AG04450 (cell line): ENCODE measurements around the gene CCN2. TPM values are rescaled to one million over a fixed set of nuclear protein-coding genes. Genes with fewer than 3 reads are reported as not detected.
A peak's percentile ranks its signal among the peaks of the same experiment; 100 is the strongest.

Source experiments
- CTCF ChIA-PET: fragments of 300-600, 350-600 bp; formaldehyde crosslinking; extraction: SDS; loops from one replicate; lab custom pipeline; 2022; ENCODE audit warnings: antibody characterized with exemption, inconsistent platforms; lab: Charles Lee
- POLR2A ChIA-PET: fragments of 350-600 bp; formaldehyde crosslinking; extraction: SDS; loops from one replicate; lab custom pipeline; 2021; ENCODE audit warnings: antibody characterized with exemption, inconsistent platforms; lab: Yijun Ruan, JAX
- DNase-seq: peaks from one replicate; pipeline ENCODE4 v3.0.0-alpha.2; 2011; ENCODE audit warnings: low read depth, low spot score
- H3K27ac ChIP-seq: one replicate; pipeline ENCODE4 v1.5.1; 2012; ENCODE audit warnings: low read depth, low read length, control low read depth
- H3K27me3 ChIP-seq: one replicate; pipeline ENCODE4 v1.6.0; 2012; ENCODE audit warnings: low read length; ENCODE audit not compliant: control insufficient read depth, insufficient read depth
- H3K4me3 ChIP-seq: 2 replicates; pipeline ENCODE4 v1.5.1; 2011; ENCODE audit warnings: mild to moderate bottlenecking, low read depth, low read length, control low read depth
- H3K9me3 ChIP-seq: 2 replicates; pipeline ENCODE4 v1.5.1; 2012; ENCODE audit warnings: low read length; ENCODE audit not compliant: control insufficient read depth, insufficient read depth
- polyA plus RNA-seq: library from polyadenylated mRNA; depleted of rRNA; stranded (reverse); fragments of >200 nt; gene quantifications from 2 replicates; pipeline ENCODE4 v1.2.3, GENCODE V29; 2011
- TF ChIP-seq, protein P1 (sequence below): IDR thresholded peaks from 2 replicates; pipeline ENCODE4 v1.5.1; 2011; ENCODE audit warnings: low read depth, low read length, control low read depth, inconsistent platforms

The CCN2 gene
- polyA plus RNA-seq, 1 experiment, result 768 TPM

DNA sequence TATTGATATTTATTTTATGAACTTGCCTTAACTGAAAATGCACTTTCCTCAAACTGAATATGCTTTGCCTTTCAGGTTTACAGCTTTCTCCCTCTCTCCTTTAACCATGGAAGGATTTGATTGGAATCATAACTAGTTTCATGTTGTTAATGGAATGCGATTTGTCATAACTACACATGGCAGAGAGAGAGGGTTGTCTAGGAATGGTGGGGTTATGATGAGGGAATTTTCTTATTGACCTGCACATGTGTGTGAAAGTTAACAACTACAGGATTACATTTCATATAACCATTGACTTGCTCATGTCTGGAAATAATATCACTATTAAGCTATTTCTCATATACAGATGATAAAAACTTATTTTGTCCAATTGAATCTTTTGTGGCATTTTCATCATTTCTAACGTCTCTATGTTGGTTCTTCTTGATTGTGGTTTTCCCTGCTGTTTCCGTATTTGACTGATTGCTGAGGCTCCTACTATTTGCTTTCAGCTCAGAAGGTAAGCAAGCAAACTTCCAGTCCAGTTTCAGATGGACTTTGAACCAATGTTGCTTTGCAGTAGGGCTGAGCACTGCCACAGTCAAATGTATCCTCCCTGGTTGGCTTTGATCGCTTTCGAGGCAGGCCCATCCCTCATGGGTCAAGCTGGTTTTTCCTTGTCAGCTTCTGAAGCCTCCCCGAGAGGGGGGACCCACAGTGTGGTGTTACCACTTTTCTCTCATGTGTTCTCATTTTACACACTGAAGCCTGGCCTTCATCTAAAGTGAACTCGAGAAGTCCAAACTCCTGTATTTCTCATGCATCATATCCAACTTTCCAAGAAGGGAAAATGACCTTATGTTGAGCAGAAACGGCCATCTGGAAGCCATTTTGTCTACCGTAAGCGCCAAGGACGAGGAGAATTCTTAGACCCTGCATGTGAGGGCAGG lies 7.6 kb upstream of the CCN2 start:
- CTCF ChIA-PET, result interaction anchor here (0.6 to 4.4 kb wide), 4 partner anchors 146 to 338 kb away, joined by 3 to 21 read pairs (median 4); no protein-coding TSS in a partner anchor
- Histone ChIP-seq H3K4me3 (no peak overlapping the region), H3K9me3 (no peaks in the 10 kb centered on the region), H3K27me3 (no peaks in the 10 kb centered on the region), H3K27ac (no peak overlapping the region)
- TF ChIP-seq, protein P1, sequence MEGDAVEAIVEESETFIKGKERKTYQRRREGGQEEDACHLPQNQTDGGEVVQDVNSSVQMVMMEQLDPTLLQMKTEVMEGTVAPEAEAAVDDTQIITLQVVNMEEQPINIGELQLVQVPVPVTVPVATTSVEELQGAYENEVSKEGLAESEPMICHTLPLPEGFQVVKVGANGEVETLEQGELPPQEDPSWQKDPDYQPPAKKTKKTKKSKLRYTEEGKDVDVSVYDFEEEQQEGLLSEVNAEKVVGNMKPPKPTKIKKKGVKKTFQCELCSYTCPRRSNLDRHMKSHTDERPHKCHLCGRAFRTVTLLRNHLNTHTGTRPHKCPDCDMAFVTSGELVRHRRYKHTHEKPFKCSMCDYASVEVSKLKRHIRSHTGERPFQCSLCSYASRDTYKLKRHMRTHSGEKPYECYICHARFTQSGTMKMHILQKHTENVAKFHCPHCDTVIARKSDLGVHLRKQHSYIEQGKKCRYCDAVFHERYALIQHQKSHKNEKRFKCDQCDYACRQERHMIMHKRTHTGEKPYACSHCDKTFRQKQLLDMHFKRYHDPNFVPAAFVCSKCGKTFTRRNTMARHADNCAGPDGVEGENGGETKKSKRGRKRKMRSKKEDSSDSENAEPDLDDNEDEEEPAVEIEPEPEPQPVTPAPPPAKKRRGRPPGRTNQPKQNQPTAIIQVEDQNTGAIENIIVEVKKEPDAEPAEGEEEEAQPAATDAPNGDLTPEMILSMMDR, result no peak
- no peak for DNase-seq
- POLR2A ChIA-PET, result interaction anchor here (0.7 kb wide), 1 partner anchor 164 kb away, joined by 3 read pairs; no protein-coding TSS in a partner anchor

DNA sequence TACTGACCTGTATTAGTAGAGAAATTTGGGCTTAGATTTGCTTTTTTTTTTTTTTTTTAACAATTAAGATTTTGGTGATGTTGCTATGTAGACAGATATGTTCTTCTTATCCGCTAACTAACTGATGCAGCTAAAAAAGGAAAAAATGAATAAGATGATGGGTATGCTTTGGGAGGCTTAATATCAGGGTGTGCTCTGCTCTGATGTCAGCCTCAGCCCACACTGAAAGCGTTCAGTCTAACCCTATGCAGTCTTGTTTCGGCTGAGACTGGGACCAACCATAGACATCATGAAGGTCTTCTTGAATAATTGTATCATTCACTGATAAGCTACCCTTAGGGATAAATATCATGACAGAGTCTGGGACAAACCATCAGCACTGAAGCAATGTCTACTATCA lies 6.9 kb upstream of the CCN2 start:
- Histone ChIP-seq H3K9me3 (no peaks in the 10 kb centered on the region), H3K27ac (no peak overlapping the region), H3K4me3 (no peak overlapping the region), H3K27me3 (no peaks in the 10 kb centered on the region)
- TF ChIP-seq, protein P1, result no peak
- no peak for DNase-seq
- ChIA-PET POLR2A (interaction anchor here (0.7 kb wide), 1 partner anchor 165 kb away, joined by 3 read pairs; no protein-coding TSS in a partner anchor), CTCF (interaction anchor here (4.4 kb wide), 1 partner anchor 321 kb away, joined by 21 read pairs; no protein-coding TSS in a partner anchor)

DNA sequence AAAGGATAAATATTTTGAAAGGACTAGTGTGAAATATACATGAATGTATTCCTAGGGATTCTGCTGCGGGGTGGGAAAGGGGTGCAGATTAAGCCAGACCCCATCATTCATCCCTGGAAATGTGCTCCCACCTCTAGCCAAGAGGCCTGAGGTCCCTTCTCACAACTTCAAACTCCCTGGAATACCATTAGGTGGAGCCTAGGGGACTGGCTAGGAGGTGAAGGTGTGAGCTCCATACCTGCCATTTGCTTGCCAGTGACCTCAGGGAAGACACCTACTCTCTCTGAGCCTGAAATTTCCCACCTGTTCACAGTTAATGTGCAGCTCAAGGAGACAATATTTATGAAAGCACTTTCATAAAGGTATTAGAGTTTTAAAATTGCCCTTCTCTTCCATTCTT lies 4.7 kb upstream of the CCN2 start:
- TF ChIP-seq, protein P1, result no peak
- ChIA-PET POLR2A (interaction anchor here (2.0 kb wide), 1 partner anchor 24 kb away, joined by 12 read pairs; no protein-coding TSS in a partner anchor), CTCF (interaction anchor here (0.9 to 1.5 kb wide), 4 partner anchors 31 to 529 kb away, joined by 3 to 4 read pairs (median 3); no protein-coding TSS in a partner anchor)

DNA sequence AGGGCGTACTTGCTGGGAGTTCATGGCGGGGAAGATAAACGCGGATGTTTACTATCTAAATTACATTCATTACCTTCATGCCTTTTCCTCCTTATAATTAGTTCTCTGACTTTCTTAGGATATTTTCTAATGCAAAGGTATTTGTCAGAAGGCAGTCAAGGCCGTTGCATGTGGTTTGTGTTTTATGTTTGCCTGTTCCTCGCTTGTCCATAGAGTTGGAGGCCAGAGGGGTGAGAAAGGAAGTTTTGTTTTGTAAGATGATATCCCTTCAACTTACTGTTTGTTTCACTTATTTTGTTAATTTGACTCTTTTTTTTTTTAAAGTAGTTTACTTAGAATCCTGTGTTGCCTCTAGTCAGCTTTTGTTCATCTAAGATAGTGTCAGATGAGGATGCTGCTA lies 4.0 kb upstream of the CCN2 start:
- TF ChIP-seq, protein P1, result no peak
- Histone ChIP-seq H3K27me3 (no peaks in the 10 kb centered on the region), H3K9me3 (no peaks in the 10 kb centered on the region), H3K4me3 (no peak overlapping the region), H3K27ac (peak overlapping the region; percentile 91)
- POLR2A ChIA-PET, result interaction anchor here (0.6 to 2.0 kb wide), 8 partner anchors 20 to 176 kb away, joined by 4 to 12 read pairs (median 8); no protein-coding TSS in a partner anchor
- CTCF ChIA-PET, result interaction anchor here (0.7 to 1.3 kb wide), 4 partner anchors 106 to 529 kb away, joined by 3 read pairs; no protein-coding TSS in a partner anchor
- no peak for DNase-seq

More for the DNA sequence above, 4.7 kb upstream of the CCN2 start:
- DNase-seq, result no peak
- Histone ChIP-seq H3K9me3 (no peaks in the 10 kb centered on the region), H3K4me3 (no peak overlapping the region), H3K27ac (no peak overlapping the region), H3K27me3 (no peaks in the 10 kb centered on the region)
